Measurements from ENCODE around the gene SYTL4. TPM values are rescaled to one million over a fixed set of nuclear protein-coding genes. Genes with fewer than 3 reads are reported as not detected.
"Not testable (repeated sequence)": the region's sequence is repeated elsewhere in the genome, so short reads cannot be mapped to it uniquely, and the experiment has no call there.

Gene SYTL4
- total RNA-seq, 1 donor: 5.1 TPM

GRCh38 chrX:100745806-100746537 is 14.1 kb upstream of the SYTL4 start:
- no peak for TF ChIP-seq CTCF (IDR thresholded peaks at IDR 0.05; ENCODE audit: insufficient read depth, low read length)
- no peak for DNase-seq (ENCODE audit: low read depth)
- H3K4me3 ChIP-seq (ENCODE audit: low read depth, low read length): no peak overlapping the region

GRCh38 chrX:100745205-100745604 is 13.3 kb upstream of the SYTL4 start:
- DNase-seq (ENCODE audit: low read depth): no peak
- no peak for TF ChIP-seq CTCF (IDR thresholded peaks at IDR 0.05; ENCODE audit: insufficient read depth, low read length)
- no peak overlapping the region for H3K4me3 ChIP-seq (ENCODE audit: low read depth, low read length)

- no peak overlapping the region for H3K4me3 ChIP-seq (ENCODE audit: low read depth, low read length)
- no peak for TF ChIP-seq CTCF (IDR thresholded peaks at IDR 0.05; ENCODE audit: insufficient read depth, low read length)
- peak; percentile 3 for DNase-seq (ENCODE audit: low read depth)
Observed at GRCh38 chrX:100743009-100743607, 11.2 kb upstream of the SYTL4 start.

- DNase-seq (ENCODE audit: low read depth); H3K4me3 ChIP-seq (ENCODE audit: low read depth, low read length): not testable (repeated sequence)
Observed at GRCh38 chrX:100724006-100724405, 7.9 kb downstream of the SYTL4 start.

- no peak overlapping the region for H3K4me3 ChIP-seq (ENCODE audit: low read depth, low read length)
- no peak for TF ChIP-seq CTCF (IDR thresholded peaks at IDR 0.05; ENCODE audit: insufficient read depth, low read length)
- DNase-seq (ENCODE audit: low read depth): no peak
Observed at GRCh38 chrX:100721328-100721727, 10.6 kb downstream of the SYTL4 start.

GRCh38 chrX:100720301-100720700 is 11.6 kb downstream of the SYTL4 start:
- peak; percentile 2 for DNase-seq (ENCODE audit: low read depth)
- TF ChIP-seq CTCF (IDR thresholded peaks at IDR 0.05; ENCODE audit: insufficient read depth, low read length): no peak

GRCh38 chrX:100719139-100719538 is 12.8 kb downstream of the SYTL4 start:
- H3K4me3 ChIP-seq (ENCODE audit: low read depth, low read length): no peak overlapping the region
- no peak for DNase-seq (ENCODE audit: low read depth)
- TF ChIP-seq CTCF (IDR thresholded peaks at IDR 0.05; ENCODE audit: insufficient read depth, low read length): no peak

More at GRCh38 chrX:100720301-100720700, 11.6 kb downstream of the SYTL4 start:
- no peak overlapping the region for H3K4me3 ChIP-seq (ENCODE audit: low read depth, low read length)
